T-helper 1 cell treated with Interleukin-12 subunit alpha and Interleukin-12 subunit beta and Interleukin-4 antibody, amounts not matched to agents 30 ng/mL and 1 ng/mL, for 36 hours (primary cell): ENCODE measurements around the gene NT5DC2. TPM values are rescaled to one million over a fixed set of nuclear protein-coding genes. Genes with fewer than 3 reads are reported as not detected.

ENCODE experiments used
- intact Hi-C: fragments of 100-400 bp; cut with micrococcal nuclease; formaldehyde crosslinking; loops from one replicate; pipeline ENCODE4 v1.15.1; 2024
- total RNA-seq: library from RNA; stranded (reverse); gene quantifications from 2 replicates; pipeline ENCODE4 v1.2.3, GENCODE V29; 2022

NT5DC2 gene
- total RNA-seq, result 14.3 and 21.6 TPM in 2 replicates

DNA sequence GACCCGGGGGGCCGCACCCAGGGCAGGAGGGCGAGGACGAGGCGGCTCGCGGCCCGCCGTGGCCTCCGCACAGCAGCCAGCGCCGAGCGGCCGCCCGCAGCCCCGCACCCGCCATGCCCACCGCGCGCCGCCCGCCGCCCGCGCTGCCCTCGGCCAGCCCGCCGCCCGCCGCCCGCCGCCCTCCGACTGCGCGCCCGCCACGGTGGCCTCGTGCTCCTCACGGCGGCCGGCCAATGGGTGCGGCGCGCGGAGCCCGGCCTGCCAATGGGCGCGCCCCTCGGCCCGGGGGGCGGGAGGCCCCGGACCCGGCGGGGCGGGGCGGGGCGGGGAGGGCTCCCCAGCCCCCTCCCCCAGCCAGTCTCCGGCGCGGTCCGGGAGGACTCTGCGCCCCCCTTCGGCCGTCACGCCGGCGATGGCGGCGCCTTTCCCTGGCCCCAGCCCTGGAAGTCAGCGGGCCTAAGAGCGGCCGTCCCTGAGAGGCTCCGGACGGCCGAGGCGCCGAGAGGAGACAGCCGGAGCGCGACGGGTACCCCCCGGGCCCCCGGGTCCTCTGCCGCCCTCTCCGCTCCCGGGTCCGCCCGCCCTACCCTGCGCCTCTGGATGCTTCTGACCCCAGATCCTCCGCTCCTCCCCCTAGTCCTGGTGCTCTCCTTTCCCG, at the start of gene NT5DC2:
TSS of gene NT5DC2 (minus strand) at position 235 of the 658 bp plus-strand sequence. CDS start at position 115, 120 bp downstream.
- intact Hi-C loops, result loop anchor here (10.0 kb wide), 1 partner anchor 511 kb away; the partner anchor contains the start of gene SFMBT1

DNA sequence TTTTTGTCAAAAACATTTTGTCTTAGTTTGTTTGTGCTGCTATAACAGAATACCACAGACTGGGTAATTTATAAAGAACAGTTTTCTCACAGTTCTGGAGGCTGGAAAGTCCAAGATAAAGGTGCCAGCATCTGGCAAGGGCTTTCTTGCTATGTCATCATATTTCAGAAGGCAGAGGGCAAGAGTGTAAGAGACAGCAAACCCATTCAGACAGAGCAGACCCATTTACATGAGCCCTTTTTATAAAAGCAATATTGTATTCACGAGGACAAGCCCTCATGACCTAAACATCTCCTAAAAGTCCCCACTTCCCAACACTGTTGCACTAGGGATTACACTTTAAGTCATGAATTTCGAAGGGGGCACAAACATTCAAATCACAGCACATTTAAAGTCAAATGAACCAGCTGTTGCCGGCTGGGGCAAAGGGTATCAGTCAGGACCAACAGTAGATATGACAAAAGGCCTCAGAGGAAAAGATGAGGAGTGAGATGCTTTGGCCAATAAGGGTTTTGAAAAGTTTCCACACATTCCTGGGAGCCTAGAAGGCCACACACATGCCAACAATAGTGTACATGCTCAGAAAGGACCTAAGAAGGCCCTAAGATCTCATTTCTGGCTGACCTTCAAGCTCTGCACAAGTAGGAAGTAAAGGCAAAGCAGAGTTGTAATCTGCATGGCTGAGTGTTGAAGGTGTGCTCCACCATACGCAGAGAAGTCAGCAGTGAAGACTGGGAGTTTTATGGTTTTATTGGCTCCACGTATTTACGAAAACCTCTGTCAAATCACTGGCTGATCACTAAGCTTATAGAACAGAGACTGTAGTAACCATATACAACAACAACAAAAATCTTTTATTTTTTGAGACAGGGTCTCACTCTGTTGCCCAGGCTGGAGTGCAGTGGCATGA, 40.7 kb upstream of the NT5DC2 start:
- intact Hi-C loops, result no loop called here

DNA sequence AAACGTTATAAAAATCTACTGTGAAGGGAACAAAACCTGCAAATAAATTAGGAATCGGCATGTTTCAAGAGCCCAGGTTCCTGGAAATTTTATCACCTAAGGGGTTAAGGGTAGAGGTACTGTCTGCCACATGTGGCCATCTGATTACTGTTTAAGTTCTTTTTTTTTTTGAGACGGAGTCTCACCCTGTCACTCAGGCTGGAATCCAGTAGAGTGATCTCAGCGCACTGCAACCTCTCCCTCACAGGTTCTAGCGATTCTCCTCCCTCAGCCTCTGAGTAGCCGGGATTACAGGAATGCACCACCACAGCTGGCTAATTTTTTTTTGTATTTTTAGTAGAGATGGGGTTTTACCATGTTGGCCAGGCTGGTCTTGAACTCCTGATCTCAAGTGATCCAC, 38.6 kb upstream of the NT5DC2 start:
- intact Hi-C loops, result no loop called here

DNA sequence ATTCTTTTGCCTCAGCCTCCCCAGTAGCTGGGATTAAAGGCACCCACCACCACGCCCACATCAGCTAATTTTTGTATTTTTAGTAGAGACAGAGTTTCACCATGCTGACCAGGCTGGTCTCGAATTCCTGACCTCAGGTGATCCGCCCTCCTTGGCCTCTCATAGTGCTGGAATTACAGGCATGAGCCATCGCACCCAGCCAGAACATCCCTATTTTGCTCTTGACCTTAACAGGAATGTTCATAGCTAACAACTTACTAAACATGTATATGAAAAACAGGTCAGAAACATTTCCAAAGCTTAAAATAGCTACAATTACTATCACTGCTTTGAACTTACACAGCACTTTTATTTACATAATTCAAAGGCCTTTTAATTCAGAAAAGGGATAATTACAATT, 36.4 kb upstream of the NT5DC2 start:
- intact Hi-C loops, result no loop called here

DNA sequence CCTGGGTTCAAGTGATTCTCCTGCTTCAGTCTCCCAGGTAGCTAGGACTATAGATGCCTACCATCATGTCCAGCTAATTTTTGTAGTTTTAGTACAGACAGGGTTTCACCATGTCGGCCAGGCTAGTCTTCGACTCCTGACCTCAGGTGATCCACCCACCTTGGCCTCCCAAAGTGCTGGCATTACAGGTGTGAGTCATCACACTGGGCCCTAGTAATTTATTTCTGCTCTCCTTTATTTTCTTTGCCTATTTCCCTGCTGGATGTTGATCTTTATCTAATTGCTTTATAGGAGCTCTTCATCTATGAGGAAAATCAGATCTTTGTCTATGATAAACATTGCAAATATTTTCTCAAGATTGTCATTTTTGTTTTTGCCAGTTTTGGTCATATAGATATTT, 34.4 kb upstream of the NT5DC2 start:
- intact Hi-C loops, result no loop called here

DNA sequence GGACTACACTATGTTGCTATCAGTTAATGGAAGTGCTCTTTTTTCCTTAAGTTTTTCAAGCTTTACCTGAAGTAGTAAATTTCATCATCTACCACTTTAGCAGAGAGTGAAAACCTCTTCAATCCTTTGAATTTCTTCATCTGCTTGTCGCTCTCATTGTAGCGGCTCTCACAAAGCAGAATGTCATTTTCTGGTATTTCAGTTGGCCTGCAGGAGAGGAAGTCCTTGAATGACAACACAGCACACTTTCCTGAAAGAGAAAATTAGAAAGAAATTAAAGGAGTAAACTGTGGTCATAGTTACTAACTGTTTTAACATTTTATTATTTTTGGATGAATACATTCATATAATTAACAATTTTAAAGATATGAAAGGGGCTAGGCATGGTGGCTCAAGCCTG, 30.3 kb upstream of the NT5DC2 start:
- intact Hi-C loops, result no loop called here

DNA sequence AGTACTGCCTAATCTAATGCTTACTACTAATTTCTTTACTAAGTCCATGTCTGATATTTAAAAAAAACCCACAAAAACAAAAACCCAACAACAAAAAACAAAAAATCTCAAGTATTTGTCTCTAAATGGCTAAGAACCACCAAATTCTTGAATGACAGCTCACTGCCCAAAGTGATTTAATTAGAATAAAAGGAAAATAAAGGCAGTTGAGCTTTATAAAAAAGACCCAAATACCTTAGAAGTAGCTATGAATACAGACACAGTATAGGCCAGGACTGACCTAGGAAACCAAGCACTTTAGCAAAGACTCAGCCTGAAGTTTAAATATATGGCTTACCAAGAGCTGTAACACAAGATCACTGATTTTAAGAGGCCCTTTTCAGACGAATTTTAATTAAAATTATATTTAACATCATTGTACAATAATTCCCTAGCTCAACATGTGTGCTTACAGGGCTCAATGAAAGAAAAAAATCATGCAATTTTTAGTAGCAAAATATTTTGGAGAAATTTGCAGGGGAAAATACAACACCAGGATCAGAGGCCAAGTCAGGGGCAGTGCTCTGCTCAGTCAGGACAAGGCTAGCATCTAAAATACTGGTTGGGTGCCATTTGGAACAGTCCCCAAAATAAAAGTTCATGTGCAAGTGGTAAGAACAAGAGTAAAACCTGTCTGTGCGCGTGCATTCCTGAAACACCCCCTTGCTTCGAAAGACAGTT, 27.5 kb upstream of the NT5DC2 start:
- intact Hi-C loops, result no loop called here

DNA sequence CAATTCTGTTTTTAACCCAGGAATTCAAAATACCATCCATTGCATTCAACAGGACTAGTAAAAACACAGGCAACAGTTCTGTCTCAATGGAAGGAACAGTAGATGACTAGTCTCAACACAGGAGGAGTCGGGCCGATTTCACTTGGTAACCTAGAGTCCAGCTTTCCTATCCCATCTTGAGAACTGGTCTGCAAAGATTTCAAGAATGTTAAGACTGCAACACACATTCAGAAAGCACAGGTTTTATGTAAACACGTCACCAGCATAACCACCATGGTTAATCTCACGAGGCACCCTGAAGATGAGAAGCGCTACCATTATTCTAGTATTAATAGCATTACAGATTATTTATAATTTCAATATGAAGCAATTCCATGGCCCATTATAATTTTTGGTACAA, 24.8 kb upstream of the NT5DC2 start:
- intact Hi-C loops, result no loop called here

DNA sequence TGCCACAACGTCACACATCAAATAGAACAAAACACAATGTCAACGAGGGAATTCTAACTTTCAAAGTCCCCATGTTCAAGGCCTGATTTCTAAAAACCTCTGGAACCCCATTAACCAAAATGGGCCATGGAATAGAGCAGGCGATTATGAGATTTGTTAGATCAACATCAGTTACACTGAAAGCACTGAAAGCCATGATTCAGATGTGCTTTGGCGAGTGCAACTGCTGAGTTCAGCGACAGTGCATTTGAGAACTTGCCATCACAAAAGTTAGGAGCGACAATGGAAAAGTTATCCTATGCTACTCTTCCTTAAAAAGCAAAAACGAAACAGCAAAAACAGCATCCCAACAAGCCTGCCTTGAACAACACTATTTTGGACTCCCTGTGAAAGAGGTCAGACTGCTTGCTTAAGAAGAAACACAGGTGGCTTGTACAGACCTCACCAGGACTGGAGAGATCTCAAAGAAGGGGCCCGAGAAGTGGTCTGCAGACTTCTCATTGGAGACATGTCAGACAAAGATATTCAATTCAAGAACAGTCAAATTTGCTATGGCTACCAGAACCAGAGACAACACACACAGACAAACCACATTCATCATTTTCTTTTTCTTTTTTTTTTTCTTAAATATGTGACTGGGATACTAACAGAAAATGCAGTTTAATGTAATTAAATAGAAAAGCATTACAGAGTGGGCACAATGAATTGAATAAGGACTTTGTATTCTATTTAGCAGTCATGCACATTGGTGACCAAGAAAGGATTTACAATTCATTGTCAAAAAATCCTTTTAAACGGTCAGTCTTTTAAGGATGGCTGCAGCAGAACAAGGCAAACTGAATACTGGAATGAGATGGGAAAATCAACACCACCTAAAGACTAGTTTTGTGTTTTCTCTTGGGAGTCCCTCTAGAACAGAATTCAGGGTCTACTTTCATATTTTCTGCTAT, 23.6 kb upstream of the NT5DC2 start:
- intact Hi-C loops, result no loop called here

DNA sequence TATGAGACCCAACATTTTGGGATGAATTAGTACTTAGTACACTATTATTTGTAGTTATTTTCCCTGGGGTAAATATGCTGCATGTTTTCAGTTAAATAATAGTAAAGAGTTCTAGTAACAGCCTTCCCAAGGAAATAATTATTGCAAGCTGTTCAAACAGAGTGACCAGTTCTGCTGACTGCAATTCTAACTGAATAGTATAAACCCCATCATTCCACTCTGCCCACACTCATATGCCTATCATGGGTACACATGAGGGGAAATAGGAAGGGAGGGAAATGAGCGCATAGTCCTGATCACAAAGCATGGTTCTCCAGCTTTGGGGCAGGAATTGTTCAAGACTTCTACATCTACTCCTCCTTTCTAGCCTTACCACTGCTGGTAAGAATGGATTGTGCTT, 21.4 kb upstream of the NT5DC2 start:
- intact Hi-C loops, result no loop called here

DNA sequence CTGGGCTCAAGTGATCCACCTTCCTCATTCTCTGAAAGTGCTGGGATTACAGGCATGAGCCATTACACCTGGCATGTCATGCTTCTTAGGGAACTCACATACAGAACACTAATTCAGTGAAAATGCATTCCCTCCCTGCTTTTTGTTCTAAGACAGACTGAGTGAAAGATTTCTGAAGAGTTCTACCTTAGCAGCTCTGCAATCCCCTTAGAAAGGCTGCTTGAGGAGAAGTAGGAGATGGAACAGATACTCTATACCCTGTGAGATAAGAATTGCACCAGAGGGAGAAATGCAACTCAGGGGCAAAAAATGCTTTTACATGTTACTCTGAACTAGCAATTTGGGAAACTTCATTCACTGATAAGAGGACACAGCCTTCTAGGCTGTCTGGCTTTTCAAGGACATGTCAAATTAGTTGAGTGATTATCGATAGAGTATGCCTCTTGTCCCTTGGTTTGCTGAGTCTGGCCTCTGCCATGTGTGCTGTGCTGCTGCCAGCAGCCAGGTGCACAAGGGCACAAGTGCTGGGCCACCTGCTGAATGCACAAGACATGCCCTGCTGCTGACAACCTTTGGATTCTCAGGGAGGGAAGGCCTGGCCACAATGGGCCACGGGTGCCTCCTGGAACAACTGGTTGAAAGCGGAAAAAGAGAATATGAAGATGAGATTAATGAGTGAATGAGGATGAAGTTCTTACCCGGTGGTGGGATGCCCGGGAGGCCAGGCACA, 20.5 kb upstream of the NT5DC2 start:
- intact Hi-C loops, result no loop called here

DNA sequence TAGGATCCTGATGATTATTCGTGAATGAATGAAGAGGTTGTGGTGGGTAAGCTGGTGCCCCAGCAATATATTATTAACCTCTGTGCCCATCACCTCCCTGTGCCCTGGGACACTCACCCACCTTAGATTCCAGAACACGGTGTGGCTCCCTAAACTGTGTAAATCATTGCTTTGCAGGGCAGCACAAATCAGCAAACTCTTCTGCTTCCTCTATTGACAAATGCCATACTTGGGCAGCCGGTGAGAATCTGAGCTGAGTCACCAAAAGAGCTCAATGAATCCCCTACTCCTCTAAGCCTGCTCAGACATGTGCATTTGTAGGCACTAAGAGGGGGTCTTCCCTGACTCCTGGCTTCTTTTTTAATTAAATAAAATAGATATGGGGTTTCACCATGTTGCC, 18.4 kb upstream of the NT5DC2 start:
- intact Hi-C loops, result no loop called here

DNA sequence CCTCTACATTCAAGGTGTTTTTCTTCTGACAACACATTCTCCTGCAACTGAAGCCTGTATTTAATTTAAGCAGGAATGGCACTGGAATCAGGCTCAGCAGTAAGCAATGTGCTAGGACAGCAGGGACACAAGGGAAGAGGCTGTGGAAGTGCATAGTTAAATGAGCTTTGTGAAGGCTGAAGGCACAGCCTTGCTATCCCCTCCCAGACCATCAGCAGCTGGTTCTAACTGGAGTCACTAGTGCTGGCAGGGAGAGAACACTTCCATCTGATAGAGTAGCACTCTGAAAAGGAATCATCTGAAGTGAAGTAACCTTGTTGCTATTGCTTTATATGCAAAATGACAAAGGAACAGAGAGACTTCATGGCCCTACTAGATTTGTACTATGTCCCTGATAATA, 17.5 kb upstream of the NT5DC2 start:
- intact Hi-C loops, result no loop called here

DNA sequence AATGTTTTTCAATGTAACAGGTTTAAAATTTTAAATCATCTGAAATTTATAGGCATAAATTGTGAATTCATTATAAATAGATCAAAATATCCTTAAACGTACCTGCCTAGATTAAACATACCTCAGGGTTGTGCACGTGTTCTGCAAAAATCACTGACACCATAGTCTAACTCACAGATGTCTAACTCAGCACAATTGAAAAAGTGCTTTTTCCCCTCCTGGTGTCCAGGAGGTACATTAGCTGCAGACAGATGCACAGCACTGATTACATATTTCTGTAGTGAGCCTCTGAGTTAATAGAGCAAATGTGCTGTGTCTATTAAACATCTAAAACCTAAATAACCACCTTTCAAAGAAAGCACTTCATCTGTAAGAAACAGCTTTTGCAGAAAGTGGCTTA, 13.5 kb upstream of the NT5DC2 start:
- intact Hi-C loops, result no loop called here

DNA sequence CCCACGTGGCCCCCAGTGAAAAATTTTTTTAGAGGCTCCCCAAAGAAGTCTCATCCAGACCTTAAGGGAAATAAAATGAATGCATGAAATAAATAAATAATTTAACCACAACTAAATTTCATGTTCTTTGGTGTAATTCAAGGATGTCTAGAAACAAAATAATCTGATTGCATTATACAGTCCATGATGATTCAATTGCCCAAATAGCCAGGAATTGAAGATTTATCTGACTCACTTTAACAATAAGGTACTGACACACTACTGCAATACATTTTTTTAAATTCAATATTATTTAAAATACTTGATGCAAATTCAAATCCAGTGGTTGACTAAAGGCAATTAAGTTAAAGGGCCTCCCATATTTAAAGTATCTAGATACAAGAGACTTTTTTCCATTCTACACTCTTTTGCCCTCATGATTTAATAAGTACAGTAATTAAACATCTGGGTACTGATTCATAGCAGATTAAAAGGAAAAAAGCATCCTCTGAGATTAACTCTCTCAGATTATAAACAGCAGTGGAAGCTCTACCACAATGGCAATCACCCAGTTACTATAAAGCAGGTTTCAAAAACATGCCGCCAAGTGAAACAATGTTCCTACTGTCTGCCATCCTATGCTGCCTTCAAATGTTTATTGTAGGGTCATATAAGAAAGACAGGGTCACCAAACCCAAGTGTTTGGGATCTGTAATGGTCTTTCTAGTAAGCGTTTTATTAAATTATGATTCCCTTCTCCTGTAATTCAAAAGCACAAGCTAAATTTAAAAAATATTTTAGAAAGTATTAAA, 12.6 kb upstream of the NT5DC2 start:
- intact Hi-C loops, result no loop called here

DNA sequence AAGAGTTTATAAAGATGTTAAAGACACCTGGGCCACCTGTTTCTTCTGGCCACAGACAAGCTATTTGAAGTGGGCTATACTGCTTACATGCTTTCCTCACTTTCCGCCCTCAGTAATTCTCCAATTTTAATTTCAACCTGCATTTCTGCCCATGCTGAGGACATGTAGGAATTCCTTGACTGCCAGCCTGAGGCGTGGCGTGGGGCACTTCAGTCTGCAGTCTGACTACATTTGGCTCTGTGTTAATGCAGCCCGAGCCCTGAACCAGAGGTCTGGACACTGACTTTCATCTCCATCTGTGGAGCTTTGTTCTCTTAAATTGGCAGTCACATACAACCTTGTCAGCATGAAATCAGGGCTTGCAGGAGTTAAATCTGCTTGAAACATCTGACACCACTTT, 11.3 kb upstream of the NT5DC2 start:
- intact Hi-C loops, result no loop called here

DNA sequence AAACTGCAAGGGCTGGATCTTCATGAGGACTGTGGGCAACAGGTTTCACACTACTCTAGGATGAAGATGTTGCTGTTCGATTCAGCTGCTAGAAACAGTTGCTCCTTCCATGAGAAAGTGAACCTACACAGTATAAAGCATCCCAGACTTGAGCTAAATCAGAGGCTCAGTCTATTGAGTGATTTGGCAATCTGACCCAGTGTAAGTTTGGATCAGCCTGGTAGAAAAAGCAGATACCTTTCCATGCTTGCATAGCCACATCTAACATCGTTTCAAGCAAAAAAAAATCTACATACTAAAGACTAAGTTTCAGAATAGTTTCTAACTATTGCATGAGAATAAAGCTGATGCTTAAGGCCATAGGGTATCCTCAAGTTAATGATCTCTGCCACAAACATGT, 7.4 kb upstream of the NT5DC2 start:
- intact Hi-C loops, result no loop called here

DNA sequence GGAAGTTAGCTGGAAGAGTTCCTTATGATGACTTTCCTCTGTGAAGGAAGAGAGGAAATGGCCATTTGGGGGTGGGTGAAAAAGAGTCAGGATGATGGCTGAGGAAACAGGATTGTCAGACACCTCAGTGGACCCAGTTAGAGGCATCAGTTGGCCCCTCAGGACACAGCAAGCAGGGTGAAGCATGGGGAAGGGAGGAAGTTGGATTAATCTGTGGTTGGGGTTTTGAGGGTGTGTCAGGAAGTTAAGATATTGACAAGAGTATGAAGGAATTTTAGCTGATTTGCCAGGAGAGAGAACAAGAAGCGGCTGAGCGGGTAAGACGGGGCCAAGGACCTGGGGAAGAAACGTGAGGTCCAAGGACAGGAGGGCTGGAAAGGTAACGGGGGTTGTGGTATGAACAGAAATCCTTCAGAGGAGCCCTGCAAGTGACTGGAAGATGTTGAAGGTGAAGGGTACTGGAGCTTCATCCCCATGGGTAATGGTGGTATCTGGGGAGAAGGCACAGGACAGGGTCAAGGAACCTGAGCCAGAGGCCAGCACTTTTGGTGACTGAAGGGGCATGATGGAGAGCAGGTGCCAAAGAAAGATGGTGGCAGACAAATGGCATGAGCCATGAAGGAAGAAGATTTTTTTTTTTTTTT, 5.5 kb upstream of the NT5DC2 start:
- intact Hi-C loops, result loop anchor here (5.0 to 10.0 kb wide), 4 partner anchors 358 to 867 kb away; partner anchors contain the start of genes RPL29, SFMBT1, STIMATE and TEX264
